HL-60/S4 treated with retinoic acid at 250 ng/mL for 4 days and 3 days (cell line): ENCODE data around the gene GNG4.

Source experiments
- in situ Hi-C: fragments of 300-500 bp; cut with MboI; formaldehyde crosslinking; loops from 2 replicates; pipeline ENCODE4 v1.7.0; 2022; ENCODE audit warnings: low sequenced_read_pairs

Gene GNG4

DNA sequence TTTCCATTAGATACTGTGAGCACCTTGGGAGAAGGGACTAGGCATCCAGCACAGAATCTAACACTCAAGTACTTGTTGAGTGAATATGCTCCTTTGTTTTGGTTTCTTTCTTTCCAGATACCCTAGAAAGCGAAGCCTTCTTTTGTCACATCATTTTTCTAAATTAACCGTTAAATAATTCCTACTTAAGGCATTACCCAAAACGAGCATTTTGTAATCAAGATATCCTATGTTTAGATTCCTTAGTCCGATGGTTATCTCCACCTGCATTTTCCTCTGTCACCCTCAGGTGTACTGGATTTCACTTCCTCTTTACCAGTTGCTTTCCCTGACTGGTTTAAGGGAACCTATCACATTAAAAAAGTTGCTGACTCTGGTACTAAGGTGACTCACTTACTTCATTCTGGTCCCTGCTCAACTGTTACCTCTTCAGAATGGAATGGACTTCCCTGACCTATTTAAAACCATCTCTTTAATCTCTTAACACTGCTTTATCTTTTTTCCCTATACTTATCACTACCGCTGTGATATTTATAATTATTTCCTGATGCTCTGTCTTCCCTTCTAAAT is 148.5 kb downstream of the GNG4 start:
- in situ Hi-C loops, result loop anchor here (25.0 kb wide), 1 partner anchor 486 kb away; no protein-coding TSS in a partner anchor
